Measurements from ENCODE around the gene MSI2. TPM values are rescaled to one million over a fixed set of nuclear protein-coding genes. Genes with fewer than 3 reads are reported as not detected.

Gene MSI2
- total and polyA plus RNA-seq, 2 experiments from 2014 or later: 4.3 to 17.9 TPM

DNA sequence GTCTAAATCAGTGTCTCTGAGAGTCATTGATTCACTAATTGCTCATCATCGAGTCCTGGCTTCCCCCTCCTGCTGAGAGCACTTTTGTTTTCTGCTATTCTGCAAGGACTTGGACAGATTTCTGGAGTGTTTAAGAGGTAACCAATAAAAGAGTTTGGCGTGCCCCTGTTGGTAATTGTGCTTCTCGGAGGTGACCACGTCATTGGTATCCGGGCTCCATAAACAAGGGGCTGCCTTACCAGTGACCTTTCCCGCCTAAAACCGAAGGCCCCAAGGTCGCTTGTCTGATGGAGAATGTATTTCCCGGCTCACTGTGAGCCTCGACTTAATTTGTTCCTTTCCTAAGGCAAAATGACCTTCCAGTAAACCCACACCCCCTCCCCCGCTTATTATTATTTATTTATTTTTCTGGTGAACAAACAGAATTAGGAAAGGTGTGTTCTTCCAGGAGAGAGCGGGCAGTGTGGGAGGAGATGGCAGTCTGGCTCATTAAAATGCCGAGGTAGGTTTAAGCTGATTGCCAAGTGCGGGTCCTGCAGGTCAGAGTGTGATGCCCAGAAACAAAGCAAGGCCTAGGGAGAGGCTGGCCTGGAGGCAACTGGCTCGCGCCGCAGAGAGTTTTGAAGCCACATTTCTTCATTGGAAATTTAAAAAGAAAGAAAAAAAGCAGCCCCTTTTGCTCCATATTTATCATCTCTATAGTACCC lies 30.2 kb downstream of the MSI2 start:
- H3K36me3 ChIP-seq (ENCODE audit: low read depth): no peaks in the 10 kb centered on the region
- no peaks in the 10 kb centered on the region for H3F3A ChIP-seq (ENCODE audit: insufficient read depth)
- no peaks in the 10 kb centered on the region for H3K9me2 ChIP-seq (ENCODE audit: insufficient read depth)
- H3K4me3 ChIP-seq: no peak overlapping the region
- TF ChIP-seq EZH2phosphoT487 (IDR thresholded peaks at IDR 0.05; ENCODE audit: insufficient read depth, low read depth) (no peak), EZH2 (IDR thresholded peaks at IDR 0.05; ENCODE audit: insufficient read depth, poor library complexity, severe bottlenecking) (no peak)
- H3K9ac ChIP-seq: no peak overlapping the region
- no peaks in the 10 kb centered on the region for H3K79me2 ChIP-seq (ENCODE audit: insufficient read depth)
- H3K9me3 ChIP-seq (ENCODE audit: low read depth): no peaks in the 10 kb centered on the region
- no peaks in the 10 kb centered on the region for H4K20me1 ChIP-seq (ENCODE audit: insufficient read depth)
- WGBS, 2 experiments (ENCODE audit: low coverage in 1 of 2, low lambda C conversion rate in 2 of 2, missing lambda C conversion rate in 2 of 2): 87 to 88% methylated on average over 17 of the region's 17 CpGs
- H2AFZ ChIP-seq: no peak overlapping the region
- no peaks in the 10 kb centered on the region for H3K27me3 ChIP-seq (replicated peaks; ENCODE audit: insufficient read depth)
- no peak for DNase-seq
- no peaks in the 10 kb centered on the region for H3K4me1 ChIP-seq (ENCODE audit: insufficient read depth)
- H3K4me2 ChIP-seq (ENCODE audit: unreplicated experiment): no peak overlapping the region
- H3K27ac ChIP-seq: no peak overlapping the region
- in situ Hi-C loops (cut with MboI): no loop called here

DNA sequence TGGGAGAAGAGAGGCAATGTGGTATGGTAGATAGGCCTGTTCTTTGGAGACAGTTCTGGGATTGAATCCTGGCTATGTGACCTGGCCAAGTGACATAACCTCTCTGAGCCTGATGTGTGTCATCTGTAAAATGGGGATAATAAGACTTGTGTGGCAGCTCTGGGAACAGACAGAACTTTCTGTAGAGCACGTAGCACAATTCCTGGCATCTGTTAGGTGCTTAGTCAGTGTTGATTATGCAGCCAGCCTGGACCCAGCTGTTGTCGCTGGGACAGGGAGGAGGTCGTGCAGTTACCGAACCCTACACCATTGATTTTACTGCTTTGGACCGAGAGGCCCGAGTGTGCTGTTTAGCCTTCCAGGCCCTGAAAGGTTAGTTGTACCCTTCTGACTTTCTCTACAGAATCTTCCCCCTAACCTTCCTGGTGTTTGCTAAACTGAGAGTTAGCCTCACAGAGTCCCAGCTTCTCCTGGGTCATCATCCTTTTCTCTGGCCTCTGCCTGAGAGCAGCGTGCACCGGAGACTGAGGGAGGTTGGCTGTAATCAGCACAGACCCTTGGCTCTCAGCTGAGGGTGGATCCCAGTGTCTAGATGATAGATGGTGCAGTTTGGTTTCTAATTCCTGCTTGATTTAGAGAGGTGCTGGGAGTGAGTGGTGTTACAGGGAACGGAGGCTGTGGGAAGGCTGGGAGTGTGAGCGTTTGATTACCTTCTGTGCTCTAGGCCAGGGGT lies 31.9 kb downstream of the MSI2 start:
- WGBS, 2 experiments (ENCODE audit: low coverage in 1 of 2, low lambda C conversion rate in 2 of 2, missing lambda C conversion rate in 2 of 2): 32 to 55% methylated on average over 10 of the region's 10 CpGs
- no peak overlapping the region for H3K4me2 ChIP-seq (ENCODE audit: unreplicated experiment)
- H3K36me3 ChIP-seq (ENCODE audit: low read depth): no peaks in the 10 kb centered on the region
- H3K9ac ChIP-seq: no peak overlapping the region
- in situ Hi-C loops (cut with MboI): no loop called here
- H3K9me2 ChIP-seq (ENCODE audit: insufficient read depth): no peaks in the 10 kb centered on the region
- no peak overlapping the region for H3K4me3 ChIP-seq
- DNase-seq: peak; percentile 29
- H3K9me3 ChIP-seq (ENCODE audit: low read depth): no peaks in the 10 kb centered on the region
- no peaks in the 10 kb centered on the region for H3K79me2 ChIP-seq (ENCODE audit: insufficient read depth)
- H3K4me1 ChIP-seq (ENCODE audit: insufficient read depth): no peaks in the 10 kb centered on the region
- H3K27ac ChIP-seq: no peak overlapping the region
- no peaks in the 10 kb centered on the region for H3F3A ChIP-seq (ENCODE audit: insufficient read depth)
- TF ChIP-seq EZH2 (IDR thresholded peaks at IDR 0.05; ENCODE audit: insufficient read depth, poor library complexity, severe bottlenecking) (no peak), EZH2phosphoT487 (IDR thresholded peaks at IDR 0.05; ENCODE audit: insufficient read depth, low read depth) (no peak)
- 0 out of 2 replicates have a peak overlapping the region, but pooled peaks have one; percentile 39 for H2AFZ ChIP-seq
- no peaks in the 10 kb centered on the region for H4K20me1 ChIP-seq (ENCODE audit: insufficient read depth)
- no peaks in the 10 kb centered on the region for H3K27me3 ChIP-seq (replicated peaks; ENCODE audit: insufficient read depth)

DNA sequence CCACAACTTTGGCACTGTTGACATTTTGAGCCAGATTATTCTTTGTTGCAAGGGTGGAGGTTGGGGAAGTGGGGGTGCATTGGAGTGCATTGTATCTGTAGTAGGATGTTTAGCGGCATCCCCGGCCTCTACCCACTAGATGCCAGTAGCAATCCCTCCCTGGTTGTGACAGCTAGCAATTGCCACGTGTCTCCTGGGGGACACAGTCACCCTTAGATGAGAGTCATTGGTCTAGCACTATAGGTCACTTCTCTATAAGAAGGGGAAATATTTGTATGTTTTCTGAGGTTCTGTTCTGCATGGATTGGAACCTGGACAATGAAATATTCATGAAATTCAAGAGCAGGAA lies 32.4 kb downstream of the MSI2 start:
- H3K4me2 ChIP-seq (ENCODE audit: unreplicated experiment): no peak overlapping the region
- no peaks in the 10 kb centered on the region for H3K36me3 ChIP-seq (ENCODE audit: low read depth)
- H3K9me2 ChIP-seq (ENCODE audit: insufficient read depth): no peaks in the 10 kb centered on the region
- H3K79me2 ChIP-seq (ENCODE audit: insufficient read depth): no peaks in the 10 kb centered on the region
- no peak overlapping the region for H3K9ac ChIP-seq
- H2AFZ ChIP-seq: no peak overlapping the region
- 49 to 60% methylated on average over 3 of the region's 3 CpGs for WGBS, 2 experiments (ENCODE audit: low coverage in 1 of 2, low lambda C conversion rate in 2 of 2, missing lambda C conversion rate in 2 of 2)
- no peaks in the 10 kb centered on the region for H3K9me3 ChIP-seq (ENCODE audit: low read depth)
- H3K27me3 ChIP-seq (replicated peaks; ENCODE audit: insufficient read depth): no peaks in the 10 kb centered on the region
- no peaks in the 10 kb centered on the region for H3F3A ChIP-seq (ENCODE audit: insufficient read depth)
- no peak overlapping the region for H3K27ac ChIP-seq
- TF ChIP-seq EZH2 (IDR thresholded peaks at IDR 0.05; ENCODE audit: insufficient read depth, poor library complexity, severe bottlenecking): no peak
- no peak for TF ChIP-seq EZH2phosphoT487 (IDR thresholded peaks at IDR 0.05; ENCODE audit: insufficient read depth, low read depth)
- H4K20me1 ChIP-seq (ENCODE audit: insufficient read depth): no peaks in the 10 kb centered on the region
- peak; percentile 4 for DNase-seq
- in situ Hi-C loops (cut with MboI): no loop called here
- no peaks in the 10 kb centered on the region for H3K4me1 ChIP-seq (ENCODE audit: insufficient read depth)
- no peak overlapping the region for H3K4me3 ChIP-seq

DNA sequence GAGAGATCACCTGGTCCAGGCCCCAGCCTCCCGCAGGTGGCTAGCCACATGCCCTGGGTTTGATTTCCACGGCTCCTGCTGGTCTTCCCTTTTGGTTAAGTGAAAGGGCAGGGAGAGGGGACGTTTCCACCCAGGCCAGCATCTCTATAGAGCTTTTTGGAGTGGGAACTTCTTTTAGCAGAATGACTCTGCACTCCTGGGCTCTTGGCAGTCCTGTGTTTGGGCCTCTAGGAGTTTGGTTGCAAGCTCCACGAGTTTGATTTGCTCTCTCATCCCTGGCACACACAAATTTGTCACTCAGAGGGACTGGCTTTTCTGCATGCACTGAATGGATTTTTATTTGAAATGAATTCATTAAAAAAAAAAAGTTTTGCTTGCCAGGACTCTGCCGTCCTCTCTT lies 32.8 kb downstream of the MSI2 start:
- Histone ChIP-seq H4K20me1 (ENCODE audit: insufficient read depth) (no peaks in the 10 kb centered on the region), H3K4me2 (ENCODE audit: unreplicated experiment) (no peak overlapping the region), H3K4me1 (ENCODE audit: insufficient read depth) (no peaks in the 10 kb centered on the region), H3K9me3 (ENCODE audit: low read depth) (no peaks in the 10 kb centered on the region), H3K27me3 (replicated peaks; ENCODE audit: insufficient read depth) (no peaks in the 10 kb centered on the region), H3K36me3 (ENCODE audit: low read depth) (no peaks in the 10 kb centered on the region), H3F3A (ENCODE audit: insufficient read depth) (no peaks in the 10 kb centered on the region), H3K27ac (no peak overlapping the region), H3K9ac (no peak overlapping the region), H3K4me3 (no peak overlapping the region), H3K9me2 (ENCODE audit: insufficient read depth) (no peaks in the 10 kb centered on the region), H3K79me2 (ENCODE audit: insufficient read depth) (no peaks in the 10 kb centered on the region), H2AFZ (no peak overlapping the region)
- TF ChIP-seq EZH2phosphoT487 (IDR thresholded peaks at IDR 0.05; ENCODE audit: insufficient read depth, low read depth): no peak
- no peak for TF ChIP-seq EZH2 (IDR thresholded peaks at IDR 0.05; ENCODE audit: insufficient read depth, poor library complexity, severe bottlenecking)
- in situ Hi-C loops (cut with MboI): no loop called here
- peak; percentile 6 for DNase-seq
- 69 to 73% methylated on average over 5 of the region's 5 CpGs for WGBS, 2 experiments (ENCODE audit: low coverage in 1 of 2, low lambda C conversion rate in 2 of 2, missing lambda C conversion rate in 2 of 2)

Measured in GM23248 (cell line).